HFFc6 (cell line): ENCODE results near the gene NDUFAF8. TPM values are rescaled to one million over a fixed set of nuclear protein-coding genes. Genes with fewer than 3 reads are reported as not detected.
A peak's percentile ranks its signal among the peaks of the same experiment; 100 is the strongest.

ENCODE experiments used
- DNase-seq: peaks from one replicate; pipeline ENCODE4 v3.0.0-alpha.2; 2018
- H3K27ac Mint-ChIP-seq: 2 replicates; pipeline ENCODE4 v1.8.0; 2020; ENCODE audit warnings: mild to moderate bottlenecking, mixed read lengths
- H3K27me3 Mint-ChIP-seq: 2 replicates; pipeline ENCODE4 v1.8.0; 2021; ENCODE audit warnings: mild to moderate bottlenecking, moderate library complexity, mixed read lengths; ENCODE audit not compliant: insufficient read depth
- H3K36me3 Mint-ChIP-seq: 2 replicates; pipeline ENCODE4 v1.8.0; 2021; ENCODE audit warnings: low read depth, mixed read lengths
- H3K4me1 Mint-ChIP-seq: 2 replicates; pipeline ENCODE4 v1.8.0; 2020; ENCODE audit warnings: low read depth, mixed read lengths
- H3K4me3 Mint-ChIP-seq: 2 replicates; pipeline ENCODE4 v1.8.0; 2020; ENCODE audit warnings: mild to moderate bottlenecking, moderate library complexity, mixed read lengths
- H3K9me3 Mint-ChIP-seq: 2 replicates; pipeline ENCODE4 v1.8.0; 2020; ENCODE audit warnings: mild to moderate bottlenecking, mixed read lengths
- CTCF ChIP-seq: fragments of 200-600 bp; sonication (generic); IDR thresholded peaks from 2 replicates; pipeline ENCODE4 v1.5.0; 2021; ENCODE audit warnings: antibody characterized with exemption, mild to moderate bottlenecking
- total RNA-seq, 6 experiments: library from RNA; stranded (reverse); fragmentation: NEBNext Ultra II Directional; extraction: Animal tissue kit (Norgen Biotek cat#: 25700); gene quantifications; 2 replicates in 1 of 6; 3 replicates in 5 of 6; pipeline ENCODE4 v1.2.3, GENCODE V29; 2021

NDUFAF8 gene
- total RNA-seq, 6 experiments from 2014 or later = 67.0 to 103 (median 87.9) TPM

- no peak overlapping the region; the same call in 1 of the 2 replicates for H3K4me3 Mint-ChIP-seq
- no peak for TF ChIP-seq CTCF
- peaks cover 4% of the 10 kb centered on the region; the same call in 1 of the 2 replicates for H3K9me3 Mint-ChIP-seq
- H3K27ac Mint-ChIP-seq = peak overlapping the region; percentile 61
- peaks cover 8% of the 10 kb centered on the region for H3K27me3 Mint-ChIP-seq
- peaks cover 4% of the 10 kb centered on the region; the same call in 1 of the 2 replicates for H3K36me3 Mint-ChIP-seq
- peaks cover 16% of the 10 kb centered on the region for H3K4me1 Mint-ChIP-seq
- no peak for DNase-seq
Observed at GRCh38 chr17:81244358-81245023, 5.4 kb downstream of the NDUFAF8 start.

- Mint-ChIP-seq H3K9me3 (peaks cover 4% of the 10 kb centered on the region; the same call in 1 of the 2 replicates), H3K27me3 (peaks cover 8% of the 10 kb centered on the region), H3K4me3 (no peak overlapping the region), H3K36me3 (peaks cover 9% of the 10 kb centered on the region; the same call in 1 of the 2 replicates), H3K27ac (peak overlapping the region; percentile 61), H3K4me1 (peaks cover 16% of the 10 kb centered on the region)
- no peak for TF ChIP-seq CTCF
- DNase-seq = no peak
Observed at GRCh38 chr17:81245024-81245664, 6.0 kb downstream of the NDUFAF8 start.

- Mint-ChIP-seq H3K4me3 (no peak overlapping the region), H3K27me3 (peaks cover 8% of the 10 kb centered on the region), H3K36me3 (peaks cover 7% of the 10 kb centered on the region; the same call in 1 of the 2 replicates), H3K9me3 (peaks cover 4% of the 10 kb centered on the region; the same call in 1 of the 2 replicates), H3K4me1 (peaks cover 13% of the 10 kb centered on the region), H3K27ac (no peak overlapping the region)
- no peak for DNase-seq
- no peak for TF ChIP-seq CTCF
Observed at GRCh38 chr17:81245665-81246342, 6.7 kb downstream of the NDUFAF8 start.

GRCh38 chr17:81246343-81246670 lies 7.2 kb downstream of the NDUFAF8 start:
- Mint-ChIP-seq H3K4me3 (no peak overlapping the region), H3K4me1 (peaks cover 10% of the 10 kb centered on the region; the same call in 1 of the 2 replicates), H3K27ac (no peak overlapping the region), H3K27me3 (peaks cover 8% of the 10 kb centered on the region), H3K9me3 (peaks cover 4% of the 10 kb centered on the region; the same call in 1 of the 2 replicates), H3K36me3 (0 out of 2 replicates have a peak, but pooled peaks cover 5% of the 10 kb centered on the region)
- no peak for TF ChIP-seq CTCF
- DNase-seq = no peak

- Mint-ChIP-seq H3K4me3 (no peak overlapping the region), H3K27ac (no peak overlapping the region)
Observed at GRCh38 chr17:81246679-81247338, 7.7 kb downstream of the NDUFAF8 start.

More at GRCh38 chr17:81246679-81247338, 7.7 kb downstream of the NDUFAF8 start:
- H3K9me3 Mint-ChIP-seq = peaks cover 4% of the 10 kb centered on the region; the same call in 1 of the 2 replicates
- no peak for DNase-seq
- H3K36me3 Mint-ChIP-seq = 0 out of 2 replicates have a peak, but pooled peaks cover 5% of the 10 kb centered on the region
- TF ChIP-seq CTCF = no peak
- H3K4me1 Mint-ChIP-seq = peaks cover 6% of the 10 kb centered on the region; the same call in 1 of the 2 replicates
- peaks cover 6% of the 10 kb centered on the region for H3K27me3 Mint-ChIP-seq
